GM11168 (cell line): Measurements from ENCODE around the gene DCUN1D3.
"Not testable (repeated sequence)": the region's sequence is repeated elsewhere in the genome, so short reads cannot be mapped to it uniquely, and the experiment has no call there.

ENCODE experiments used
- in situ Hi-C: fragments of 300-500 bp; cut with MboI; formaldehyde crosslinking; loops from one replicate; pipeline ENCODE4 v1.12.0; 2022; ENCODE audit warnings: low sequenced_read_pairs; ENCODE audit not compliant: unreplicated experiment

DCUN1D3 gene

GRCh38 chr16:20866801-20867200 lies 33.4 kb downstream of the DCUN1D3 start:
- in situ Hi-C loops = no loop called here

- in situ Hi-C loops = no loop called here
Measured at GRCh38 chr16:20866145-20866772, 33.9 kb downstream of the DCUN1D3 start.

GRCh38 chr16:20865420-20866131 lies 34.6 kb downstream of the DCUN1D3 start:
- in situ Hi-C loops = no loop called here

GRCh38 chr16:20864376-20864775 lies 35.8 kb downstream of the DCUN1D3 start:
- in situ Hi-C loops = not testable (repeated sequence)

- in situ Hi-C loops = no loop called here
Measured at GRCh38 chr16:20862162-20862960, 37.8 kb downstream of the DCUN1D3 start.

- in situ Hi-C loops = not testable (repeated sequence)
Measured at GRCh38 chr16:20860995-20861394, 39.2 kb downstream of the DCUN1D3 start.

- in situ Hi-C loops = no loop called here
Measured at GRCh38 chr16:20860361-20860760, 39.8 kb downstream of the DCUN1D3 start.

- in situ Hi-C loops = no loop called here
Measured at GRCh38 chr16:20859699-20860098, 40.5 kb downstream of the DCUN1D3 start.

GRCh38 chr16:20859229-20859628 lies 40.9 kb downstream of the DCUN1D3 start:
- in situ Hi-C loops = no loop called here

- in situ Hi-C loops = no loop called here
Measured at GRCh38 chr16:20857281-20857680, 42.9 kb downstream of the DCUN1D3 start.

GRCh38 chr16:20854963-20855362 lies 45.2 kb downstream of the DCUN1D3 start:
- in situ Hi-C loops = loop anchor here (5.0 kb wide), 1 partner anchor 227 kb away; no protein-coding TSS in a partner anchor

- in situ Hi-C loops = loop anchor here (5.0 kb wide), 1 partner anchor 228 kb away; no protein-coding TSS in a partner anchor
Measured at GRCh38 chr16:20853981-20854620, 46.1 kb downstream of the DCUN1D3 start.

GRCh38 chr16:20853143-20853542 lies 47.0 kb downstream of the DCUN1D3 start:
- in situ Hi-C loops = loop anchor here (5.0 kb wide), 1 partner anchor 229 kb away; no protein-coding TSS in a partner anchor

- in situ Hi-C loops = loop anchor here (5.0 kb wide), 1 partner anchor 231 kb away; no protein-coding TSS in a partner anchor
Measured at GRCh38 chr16:20851601-20852000, 48.6 kb downstream of the DCUN1D3 start.

- in situ Hi-C loops = loop anchor here (5.0 kb wide), 1 partner anchor 231 kb away; no protein-coding TSS in a partner anchor
Measured at GRCh38 chr16:20850981-20851380, 49.2 kb downstream of the DCUN1D3 start.

- in situ Hi-C loops = loop anchor here (5.0 kb wide), 1 partner anchor 233 kb away; no protein-coding TSS in a partner anchor
Measured at GRCh38 chr16:20849589-20850390, 50.4 kb downstream of the DCUN1D3 start.

GRCh38 chr16:20847550-20847949 lies 52.6 kb downstream of the DCUN1D3 start:
- in situ Hi-C loops = no loop called here

- in situ Hi-C loops = no loop called here
Measured at GRCh38 chr16:20846551-20846950, 53.6 kb downstream of the DCUN1D3 start.

- in situ Hi-C loops = no loop called here
Measured at GRCh38 chr16:20846030-20846429, 54.1 kb downstream of the DCUN1D3 start.
